Measurements from ENCODE around the gene GPD1. TPM values are rescaled to one million over a fixed set of nuclear protein-coding genes. Genes with fewer than 3 reads are reported as not detected.
"Not testable (repeated sequence)": the region's sequence is repeated elsewhere in the genome, so short reads cannot be mapped to it uniquely, and the experiment has no call there.

The GPD1 gene
- polyA plus RNA-seq, 1 donor from 2014 or later: not detected

DNA sequence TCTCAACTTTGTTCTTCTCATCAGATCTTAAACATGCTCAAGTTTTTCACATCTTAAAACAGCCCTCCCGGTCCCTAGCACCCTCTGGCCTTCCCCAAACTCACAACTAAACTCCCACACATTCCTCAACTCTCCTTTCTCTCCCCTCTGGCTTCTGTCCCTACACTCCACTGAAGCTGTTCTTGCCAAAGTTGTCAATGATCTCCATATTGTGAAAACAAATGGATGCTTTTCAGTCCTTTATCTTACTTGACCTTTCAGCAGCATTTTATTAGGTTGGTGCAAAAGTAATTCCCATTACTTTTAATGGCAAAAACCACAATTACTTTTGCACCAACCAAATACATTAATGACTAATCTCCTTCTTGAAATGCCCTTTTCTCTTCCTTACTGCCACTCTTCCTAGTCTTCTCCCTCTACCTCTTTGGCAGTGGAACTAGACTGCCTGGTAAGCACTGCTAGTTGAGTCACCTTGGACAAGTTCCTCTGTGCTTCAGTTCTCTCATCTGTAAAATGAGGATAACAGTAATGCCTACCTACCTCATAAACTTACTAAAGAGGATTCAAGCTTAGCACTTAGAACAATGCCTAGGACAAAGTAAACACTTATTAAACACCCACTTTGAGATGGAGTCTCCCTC lies 47.4 kb downstream of the GPD1 start:
- H3K27ac Mint-ChIP-seq: no peak overlapping the region

DNA sequence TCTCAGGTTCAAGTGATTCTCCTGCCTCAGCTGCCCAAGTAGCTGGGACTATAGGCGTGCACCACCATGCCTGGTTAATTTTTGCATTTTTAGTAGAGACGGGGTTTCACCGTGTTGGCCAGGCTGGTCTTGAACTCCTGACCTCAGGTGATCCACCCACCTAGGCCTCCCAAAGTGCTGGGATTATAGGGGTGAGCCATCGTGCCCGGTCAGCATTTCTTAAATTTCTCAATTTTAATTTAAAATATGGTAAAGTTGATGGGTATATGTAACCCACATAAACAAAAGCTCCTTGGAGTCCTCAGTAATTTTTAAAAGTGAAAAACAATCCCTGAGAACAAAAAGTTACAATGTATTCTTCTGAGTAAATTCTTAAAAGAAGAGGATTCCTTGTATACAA lies 51.1 kb downstream of the GPD1 start:
- H3K27ac Mint-ChIP-seq, H3K4me3 Mint-ChIP-seq, H3K27me3 Mint-ChIP-seq, H3K36me3 Mint-ChIP-seq, H3K9me3 Mint-ChIP-seq: not testable (repeated sequence)
- peaks cover 6 to 24% (median 13%) of the 10 kb centered on the region in 3 donors for H3K4me1 Mint-ChIP-seq

More for the DNA sequence above, 47.4 kb downstream of the GPD1 start:
- Mint-ChIP-seq H3K36me3 (no peaks in the 10 kb centered on the region), H3K4me3 (no peak overlapping the region), H3K9me3 (no peaks in the 10 kb centered on the region), H3K27me3 (no peaks in the 10 kb centered on the region), H3K4me1 (peaks cover 4 to 19% (median 14%) of the 10 kb centered on the region in 3 donors)

DNA sequence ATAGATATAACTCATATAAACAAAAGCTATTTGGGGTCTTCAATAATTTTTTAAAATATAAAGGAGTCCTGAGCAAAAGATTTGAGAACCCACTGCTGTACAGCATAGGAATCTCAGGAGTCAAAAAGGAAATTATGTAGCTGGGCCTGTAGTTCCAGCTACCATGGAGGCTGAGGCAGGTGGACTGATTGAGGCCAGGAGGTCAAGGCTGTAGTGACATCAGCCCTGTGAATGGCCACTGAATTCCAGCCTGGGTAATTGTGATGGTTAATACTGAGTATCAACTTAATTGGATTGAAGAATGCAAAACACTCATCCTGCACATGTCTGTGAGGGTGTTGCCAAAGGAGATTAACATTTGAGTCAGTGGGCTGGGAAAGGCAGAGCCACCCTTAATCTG lies 52.8 kb downstream of the GPD1 start:
- no peaks in the 10 kb centered on the region for H3K27me3 Mint-ChIP-seq
- peaks cover 8 to 17% (median 12%) of the 10 kb centered on the region in 3 donors for H3K4me1 Mint-ChIP-seq
- no peaks in the 10 kb centered on the region for H3K9me3 Mint-ChIP-seq
- no peak overlapping the region for H3K27ac Mint-ChIP-seq
- H3K36me3 Mint-ChIP-seq: peaks cover 5% of the 10 kb centered on the region
- H3K4me3 Mint-ChIP-seq: no peak overlapping the region

DNA sequence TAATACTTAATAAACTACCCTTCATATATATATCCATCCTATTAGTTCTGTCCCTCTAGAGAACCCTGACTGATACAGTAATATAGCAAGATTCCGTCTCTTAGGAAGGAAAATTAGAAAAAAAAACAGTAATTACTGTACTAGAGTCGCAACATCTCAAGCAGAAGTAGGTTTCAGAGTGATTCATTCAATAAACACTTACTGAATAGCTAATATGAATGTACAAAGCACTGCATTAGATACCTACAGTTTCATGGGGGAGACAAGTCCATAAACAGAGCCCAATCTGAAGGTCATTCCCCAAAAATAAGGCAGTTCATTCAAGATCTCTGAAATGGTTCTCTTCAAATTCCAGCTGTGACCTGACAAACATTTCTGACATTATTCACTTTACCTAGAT lies 53.5 kb downstream of the GPD1 start:
- Mint-ChIP-seq H3K4me3 (no peak overlapping the region), H3K4me1 (peaks cover 8 to 17% (median 11%) of the 10 kb centered on the region in 3 donors), H3K27ac (peak overlapping the region in 1 of 3 donors; percentile 0), H3K36me3 (peaks cover 5% of the 10 kb centered on the region), H3K9me3 (no peaks in the 10 kb centered on the region), H3K27me3 (no peaks in the 10 kb centered on the region)

DNA sequence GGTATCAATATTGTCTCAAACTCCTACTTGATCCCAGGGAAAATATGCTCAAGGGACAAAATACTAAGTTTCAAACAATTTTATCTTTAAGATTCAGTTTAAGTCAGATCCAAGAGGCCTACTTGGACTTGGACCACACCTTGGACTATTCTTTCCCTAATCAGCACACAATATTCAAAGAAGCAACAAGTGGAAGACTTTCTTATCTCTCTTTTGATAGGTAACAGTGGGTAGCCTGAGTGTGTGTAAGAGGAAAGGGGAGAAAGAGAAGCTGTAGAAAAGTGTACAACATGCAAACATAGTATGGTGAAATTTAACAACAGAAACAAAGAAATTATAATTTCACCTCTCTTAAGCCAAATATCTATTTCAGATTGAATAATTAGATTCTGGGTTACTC lies 56.8 kb downstream of the GPD1 start:
- Mint-ChIP-seq H3K27ac (peak overlapping the region in 2 of 3 donors; percentile 8 to 53), H3K36me3 (peaks cover 7% of the 10 kb centered on the region), H3K4me1 (peaks cover 12 to 21% (median 18%) of the 10 kb centered on the region in 3 donors), H3K4me3 (peak overlapping the region in 1 of 4 donors; percentile 70), H3K9me3 (no peaks in the 10 kb centered on the region), H3K27me3 (no peaks in the 10 kb centered on the region)

Other genes with a start within 250 kb of the GPD1 start
- not detected for gene FAIM2, start 200.1 kb upstream of the GPD1 start, polyA plus RNA-seq
- gene AQP2, start 153.3 kb upstream of the GPD1 start, polyA plus RNA-seq: not detected
- gene AQP5, start 142.1 kb upstream of the GPD1 start, polyA plus RNA-seq: not detected
- gene AQP6, start 131.1 kb upstream of the GPD1 start, polyA plus RNA-seq: not detected
- gene RACGAP1, start 78.5 kb upstream of the GPD1 start, polyA plus RNA-seq: 13.7 TPM
- gene ASIC1, start 46.4 kb upstream of the GPD1 start, polyA plus RNA-seq: not detected
- gene SMARCD1, start 18.7 kb upstream of the GPD1 start, polyA plus RNA-seq: 27.9 TPM
- 224 TPM for gene COX14, start 8.2 kb downstream of the GPD1 start, polyA plus RNA-seq
- 30.7 TPM for gene CERS5, start 63.4 kb downstream of the GPD1 start, polyA plus RNA-seq
- gene LIMA1, start 179.5 kb downstream of the GPD1 start, polyA plus RNA-seq: 1.5 TPM